ENCODE data around the gene VWA5B1.

Gene VWA5B1

GRCh38 chr1:20265250-20265649 lies 25.4 kb upstream of the VWA5B1 start:
- Histone ChIP-seq H3K4me3 (replicated peaks; ENCODE audit: insufficient read depth, low read length) (no peak overlapping the region), H3K27me3 (ENCODE audit: insufficient read depth, poor library complexity, severe bottlenecking) (no peaks in the 10 kb centered on the region), H3K27ac (replicated peaks) (no peak overlapping the region)
- TF ChIP-seq, protein P1, sequence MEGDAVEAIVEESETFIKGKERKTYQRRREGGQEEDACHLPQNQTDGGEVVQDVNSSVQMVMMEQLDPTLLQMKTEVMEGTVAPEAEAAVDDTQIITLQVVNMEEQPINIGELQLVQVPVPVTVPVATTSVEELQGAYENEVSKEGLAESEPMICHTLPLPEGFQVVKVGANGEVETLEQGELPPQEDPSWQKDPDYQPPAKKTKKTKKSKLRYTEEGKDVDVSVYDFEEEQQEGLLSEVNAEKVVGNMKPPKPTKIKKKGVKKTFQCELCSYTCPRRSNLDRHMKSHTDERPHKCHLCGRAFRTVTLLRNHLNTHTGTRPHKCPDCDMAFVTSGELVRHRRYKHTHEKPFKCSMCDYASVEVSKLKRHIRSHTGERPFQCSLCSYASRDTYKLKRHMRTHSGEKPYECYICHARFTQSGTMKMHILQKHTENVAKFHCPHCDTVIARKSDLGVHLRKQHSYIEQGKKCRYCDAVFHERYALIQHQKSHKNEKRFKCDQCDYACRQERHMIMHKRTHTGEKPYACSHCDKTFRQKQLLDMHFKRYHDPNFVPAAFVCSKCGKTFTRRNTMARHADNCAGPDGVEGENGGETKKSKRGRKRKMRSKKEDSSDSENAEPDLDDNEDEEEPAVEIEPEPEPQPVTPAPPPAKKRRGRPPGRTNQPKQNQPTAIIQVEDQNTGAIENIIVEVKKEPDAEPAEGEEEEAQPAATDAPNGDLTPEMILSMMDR (IDR thresholded peaks at IDR 0.05; ENCODE audit: insufficient read depth, low read length), result no peak
- TF ChIP-seq, protein P2, sequence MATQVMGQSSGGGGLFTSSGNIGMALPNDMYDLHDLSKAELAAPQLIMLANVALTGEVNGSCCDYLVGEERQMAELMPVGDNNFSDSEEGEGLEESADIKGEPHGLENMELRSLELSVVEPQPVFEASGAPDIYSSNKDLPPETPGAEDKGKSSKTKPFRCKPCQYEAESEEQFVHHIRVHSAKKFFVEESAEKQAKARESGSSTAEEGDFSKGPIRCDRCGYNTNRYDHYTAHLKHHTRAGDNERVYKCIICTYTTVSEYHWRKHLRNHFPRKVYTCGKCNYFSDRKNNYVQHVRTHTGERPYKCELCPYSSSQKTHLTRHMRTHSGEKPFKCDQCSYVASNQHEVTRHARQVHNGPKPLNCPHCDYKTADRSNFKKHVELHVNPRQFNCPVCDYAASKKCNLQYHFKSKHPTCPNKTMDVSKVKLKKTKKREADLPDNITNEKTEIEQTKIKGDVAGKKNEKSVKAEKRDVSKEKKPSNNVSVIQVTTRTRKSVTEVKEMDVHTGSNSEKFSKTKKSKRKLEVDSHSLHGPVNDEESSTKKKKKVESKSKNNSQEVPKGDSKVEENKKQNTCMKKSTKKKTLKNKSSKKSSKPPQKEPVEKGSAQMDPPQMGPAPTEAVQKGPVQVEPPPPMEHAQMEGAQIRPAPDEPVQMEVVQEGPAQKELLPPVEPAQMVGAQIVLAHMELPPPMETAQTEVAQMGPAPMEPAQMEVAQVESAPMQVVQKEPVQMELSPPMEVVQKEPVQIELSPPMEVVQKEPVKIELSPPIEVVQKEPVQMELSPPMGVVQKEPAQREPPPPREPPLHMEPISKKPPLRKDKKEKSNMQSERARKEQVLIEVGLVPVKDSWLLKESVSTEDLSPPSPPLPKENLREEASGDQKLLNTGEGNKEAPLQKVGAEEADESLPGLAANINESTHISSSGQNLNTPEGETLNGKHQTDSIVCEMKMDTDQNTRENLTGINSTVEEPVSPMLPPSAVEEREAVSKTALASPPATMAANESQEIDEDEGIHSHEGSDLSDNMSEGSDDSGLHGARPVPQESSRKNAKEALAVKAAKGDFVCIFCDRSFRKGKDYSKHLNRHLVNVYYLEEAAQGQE (IDR thresholded peaks at IDR 0.05; ENCODE audit: insufficient replicate concordance, low read depth), result no peak
- TF ChIP-seq GABPA (IDR thresholded peaks at IDR 0.05; ENCODE audit: low read depth) (no peak), SPI1 (IDR thresholded peaks at IDR 0.05; ENCODE audit: borderline replicate concordance, low read depth) (no peak), POLR2AphosphoS5 (IDR thresholded peaks at IDR 0.05; ENCODE audit: low read depth) (no peak)
- DNase-seq (ENCODE audit: low read depth in 1 of 2, low spot score in 1 of 2), result no peak

- no peak overlapping the region for H3K4me3 ChIP-seq (replicated peaks; ENCODE audit: insufficient read depth, low read length)
- TF ChIP-seq POLR2AphosphoS5 (IDR thresholded peaks at IDR 0.05; ENCODE audit: low read depth) (no peak), GABPA (IDR thresholded peaks at IDR 0.05; ENCODE audit: low read depth) (no peak), SPI1 (IDR thresholded peaks at IDR 0.05; ENCODE audit: borderline replicate concordance, low read depth) (no peak)
- TF ChIP-seq, protein P2 (IDR thresholded peaks at IDR 0.05; ENCODE audit: insufficient replicate concordance, low read depth), result no peak
- TF ChIP-seq, protein P1 (IDR thresholded peaks at IDR 0.05; ENCODE audit: insufficient read depth, low read length), result no peak
- no peak overlapping the region for H3K27ac ChIP-seq (replicated peaks)
- no peaks in the 10 kb centered on the region for H3K27me3 ChIP-seq (ENCODE audit: insufficient read depth, poor library complexity, severe bottlenecking)
- DNase-seq (ENCODE audit: low read depth in 1 of 2, low spot score in 1 of 2), result no peak
Measured at GRCh38 chr1:20266141-20266540, 24.5 kb upstream of the VWA5B1 start.

DNA sequence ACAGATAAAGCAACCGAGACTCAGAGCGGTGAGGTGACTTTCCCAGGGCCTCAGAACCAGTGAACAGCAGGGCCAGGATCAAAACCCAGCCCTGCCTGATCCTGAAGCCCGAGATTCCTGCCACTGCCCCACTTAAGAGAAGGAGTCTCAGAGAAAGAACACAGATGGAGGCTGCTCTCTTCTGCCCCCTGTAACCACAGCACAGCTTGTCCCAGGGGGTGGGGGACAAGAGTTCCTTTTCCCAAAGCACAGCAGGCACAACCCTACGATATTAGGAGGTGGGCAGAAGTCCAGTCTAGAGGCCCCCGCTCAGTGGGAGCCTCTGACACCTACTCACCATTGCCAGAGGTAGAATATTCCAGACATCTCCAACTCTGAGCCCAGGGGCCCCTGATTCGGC lies 24.0 kb upstream of the VWA5B1 start:
- Histone ChIP-seq H3K27ac (replicated peaks) (no peak overlapping the region), H3K4me3 (replicated peaks; ENCODE audit: insufficient read depth, low read length) (no peak overlapping the region), H3K27me3 (ENCODE audit: insufficient read depth, poor library complexity, severe bottlenecking) (no peaks in the 10 kb centered on the region)
- no peak for DNase-seq (ENCODE audit: low read depth in 1 of 2, low spot score in 1 of 2)
- TF ChIP-seq, protein P2 (IDR thresholded peaks at IDR 0.05; ENCODE audit: insufficient replicate concordance, low read depth), result no peak
- TF ChIP-seq, protein P1 (IDR thresholded peaks at IDR 0.05; ENCODE audit: insufficient read depth, low read length), result no peak
- TF ChIP-seq SPI1 (IDR thresholded peaks at IDR 0.05; ENCODE audit: borderline replicate concordance, low read depth) (no peak), GABPA (IDR thresholded peaks at IDR 0.05; ENCODE audit: low read depth) (no peak), POLR2AphosphoS5 (IDR thresholded peaks at IDR 0.05; ENCODE audit: low read depth) (no peak)

All from HL-60 (cell line).